HepG2 (cell line): ENCODE measurements around the gene ATXN1L. TPM values are rescaled to one million over a fixed set of nuclear protein-coding genes. Genes with fewer than 3 reads are reported as not detected.

ENCODE experiments used
- ATAC-seq: fragments of 200-7000 bp; cut with Tn5 transposase; 3 replicates; pipeline ENCODE4 v1.9.1; 2020; ENCODE audit warnings: mild to moderate bottlenecking, moderate library complexity
- BruUV-seq: library from RNA; stranded (reverse); fragments of 400-500 nt; replicated peaks from 2 replicates; lab custom pipeline; 2021; lab: Mats Ljungman, UMichigan
- CTCF ChIA-PET: fragments of 300-600 bp; formaldehyde crosslinking; extraction: SDS; loops from one replicate; lab custom pipeline; 2021; ENCODE audit warnings: low total read pairs, inconsistent platforms, low intra/inter-chr PET ratio; lab: Yijun Ruan, JAX
- POLR2A ChIA-PET: fragments of 350-600 bp; sonication (Branson Sonifier 250); formaldehyde crosslinking; loops from one replicate; lab custom pipeline; 2020; ENCODE audit warnings: antibody characterized with exemption, inconsistent platforms; lab: Yijun Ruan, JAX
- DNase-seq: peaks from one replicate; pipeline ENCODE4 v3.0.0-alpha.2; 2015; ENCODE audit warnings: low spot score
- FAIRE-seq: peaks from 3 replicates; lab custom pipeline; 2011; peaks lifted over from hg19 to GRCh38; lab: Jason Lieb, UNC
- H2AFZ ChIP-seq: one replicate; pipeline ENCODE4 v1.6.1; 2011; ENCODE audit warnings: low read length, inconsistent platforms
- H3K27ac ChIP-seq: fragments of 300-600 bp; 3 replicates; pipeline ENCODE4 v1.8.0; 2011; ENCODE audit warnings: mixed run types, mild to moderate bottlenecking, mixed read lengths, low read length, inconsistent platforms; ENCODE audit not compliant: insufficient read depth; ENCODE audit errors: extremely low read length
- H3K27me3 ChIP-seq, 2 experiments: fragments of 200-600 bp in 1 of 2; 2 replicates in 1 of 2; 3 replicates in 1 of 2; pipeline versions ENCODE4 v1.6.0 to v1.8.0; 2011; ENCODE audit warnings: low read length in 2 of 2, mild to moderate bottlenecking in 2 of 2, moderate library complexity in 2 of 2, inconsistent platforms in 1 of 2; ENCODE audit not compliant: insufficient read depth in 2 of 2, control insufficient read depth in 1 of 2
- H3K36me3 ChIP-seq, 2 experiments: fragments of 200-600 bp in 1 of 2; replicated peaks in 1 of 2; 2 replicates in 1 of 2; 3 replicates in 1 of 2; pipeline versions ENCODE4 v1.5.1 to v1.8.0; 2011; ENCODE audit warnings: low read length in 2 of 2, inconsistent platforms in 1 of 2; ENCODE audit not compliant: insufficient read depth in 2 of 2, control insufficient read depth in 1 of 2
- H3K4me1 ChIP-seq: 2 replicates; pipeline ENCODE4 v1.5.1; 2012; ENCODE audit warnings: low read length, inconsistent platforms; ENCODE audit not compliant: insufficient read depth
- H3K4me2 ChIP-seq: 2 replicates; pipeline ENCODE4 v1.6.0; 2011; ENCODE audit warnings: low read depth, low read length, inconsistent platforms
- H3K4me3 ChIP-seq, 3 experiments: fragments of 200-600 bp in 1 of 3; sonication (generic), shearing (Covaris generic) in 1 of 3; replicated peaks in 1 of 3; 2 replicates each; pipeline ENCODE4 v1.5.1; 2011 to 2016; ENCODE audit warnings: low read length in 3 of 3, inconsistent platforms in 2 of 3, low read depth in 2 of 3, mild to moderate bottlenecking in 2 of 3, control low read depth in 1 of 3, mixed read lengths in 1 of 3; ENCODE audit not compliant: insufficient read depth in 1 of 3
- H3K79me2 ChIP-seq: one replicate; pipeline ENCODE4 v1.6.1; 2011; ENCODE audit warnings: low read length, inconsistent platforms; ENCODE audit not compliant: insufficient read depth
- H3K9ac ChIP-seq: 2 replicates; pipeline ENCODE4 v1.6.0; 2011; ENCODE audit warnings: mild to moderate bottlenecking, low read depth, low read length, inconsistent platforms; ENCODE audit not compliant: insufficient read depth
- H3K9me3 ChIP-seq: 2 replicates; pipeline ENCODE4 v1.5.1; 2012; ENCODE audit warnings: mild to moderate bottlenecking, low read length
- H4K20me1 ChIP-seq: 2 replicates; pipeline ENCODE4 v1.6.0; 2011; ENCODE audit warnings: inconsistent platforms, mild to moderate bottlenecking, low read length, moderate library complexity; ENCODE audit not compliant: insufficient read depth
- FOXM1 ChIP-seq: sonication (generic); formaldehyde crosslinking; IDR thresholded peaks from 2 replicates; pipeline ENCODE4 v1.5.0; 2020; ENCODE audit warnings: missing genetic modification reagents
- GATA4 ChIP-seq: sonication (generic); IDR thresholded peaks from 2 replicates; pipeline ENCODE4 v1.6.1; 2016; ENCODE audit warnings: antibody characterized with exemption, low read depth, borderline replicate concordance
- IRX3 ChIP-seq: sonication (generic); formaldehyde crosslinking; IDR thresholded peaks from 2 replicates; pipeline ENCODE4 v1.8.1; 2023; ENCODE audit warnings: mild to moderate bottlenecking, low read depth, missing genetic modification reagents, borderline replicate concordance
- KDM2A ChIP-seq: sonication (generic); formaldehyde crosslinking; IDR thresholded peaks from 2 replicates; pipeline ENCODE4 v1.4.0; 2020; ENCODE audit warnings: low read depth, missing genetic modification reagents, borderline replicate concordance
- MAX ChIP-seq: IDR thresholded peaks from 2 replicates; pipeline ENCODE4 v1.6.1; 2012; ENCODE audit warnings: inconsistent platforms
- PCBP1 ChIP-seq: fragments of 200-400 bp; formaldehyde crosslinking; IDR thresholded peaks from 2 replicates; pipeline ENCODE4 v1.6.1; 2017; ENCODE audit warnings: mild to moderate bottlenecking, low read depth, low read length, borderline replicate concordance
- TFE3 ChIP-seq: IDR thresholded peaks from 2 replicates; pipeline ENCODE4 v1.6.1; 2016
- YY1 ChIP-seq: IDR thresholded peaks from 2 replicates; pipeline ENCODE4 v1.6.1; 2011; ENCODE audit warnings: low read length, low read depth, moderate library complexity, mild to moderate bottlenecking; ENCODE audit not compliant: insufficient read depth, insufficient replicate concordance
- ZNF234 ChIP-seq: sonication (generic); formaldehyde crosslinking; conservative IDR thresholded peaks from 2 replicates; pipeline ENCODE4 v1.5.1; 2020; ENCODE audit warnings: mild to moderate bottlenecking, missing genetic modification reagents
- ZNF326 ChIP-seq: sonication (generic); formaldehyde crosslinking; IDR thresholded peaks from 2 replicates; pipeline ENCODE4 v1.4.0; 2020; ENCODE audit warnings: missing genetic modification reagents, borderline replicate concordance
- ZNF383 ChIP-seq: sonication (generic); formaldehyde crosslinking; IDR thresholded peaks from 2 replicates; pipeline ENCODE4 v1.4.0; 2020; ENCODE audit warnings: missing genetic modification reagents, mild to moderate bottlenecking, borderline replicate concordance
- ZNF44 ChIP-seq: sonication (generic); formaldehyde crosslinking; IDR thresholded peaks from 2 replicates; pipeline ENCODE4 v1.5.1; 2020; ENCODE audit warnings: mild to moderate bottlenecking, missing genetic modification reagents
- ZNF441 ChIP-seq: sonication (generic); formaldehyde crosslinking; IDR thresholded peaks from 2 replicates; pipeline ENCODE4 v1.7.0; 2021; ENCODE audit warnings: missing genetic modification reagents, borderline replicate concordance
- ZNF605 ChIP-seq: sonication (generic); formaldehyde crosslinking; IDR thresholded peaks from 2 replicates; pipeline ENCODE4 v1.8.0; 2022; ENCODE audit warnings: mild to moderate bottlenecking, missing genetic modification reagents
- ZUFSP ChIP-seq: sonication (generic); formaldehyde crosslinking; IDR thresholded peaks from 2 replicates; pipeline ENCODE4 v1.9.0; 2021; ENCODE audit warnings: missing genetic modification reagents, mild to moderate bottlenecking, borderline replicate concordance
- WGBS: methylation state at CpG from one replicate; pipeline ENCODE4 v1.1.6; 2017; ENCODE audit warnings: low lambda C conversion rate; 5-methylcytosine and 5-hydroxymethylcytosine counted together
- in situ Hi-C: cut with HindIII; loops from 2 replicates; pipeline ENCODE4 v1.10.0; 2017; ENCODE audit warnings: low pct_unique_long_range_greater_than_20kb; ENCODE audit not compliant: extremely low pct_ligation_motif_present
- intact Hi-C: fragments of 100-400 bp; cut with micrococcal nuclease; formaldehyde crosslinking; loops from one replicate; pipeline ENCODE4 v1.10.0; 2022; ENCODE audit not compliant: unreplicated experiment
- polyA plus RNA-seq, 8 experiments: library from polyadenylated mRNA; depleted of rRNA in 3 of 8; stranded (reverse) in 7 of 8; unstranded in 1 of 8; fragments of >200 nt; fragmentation: Illumina TruSeq in 4 of 8; extraction: Trizol in 4 of 8; gene quantifications; 2 replicates each; pipeline versions ENCODE4 v1.2.1 to v1.2.3, GENCODE V29; 2011 to 2016; ENCODE audit warnings: low read depth in 4 of 8, missing spikeins in 1 of 8, mixed read lengths in 1 of 8; ENCODE audit not compliant: insufficient read depth in 1 of 8
- total RNA-seq, 5 experiments: library from RNA; depleted of rRNA; stranded (reverse); fragments of >200 nt; fragmentation: Illumina TruSeq; extraction: Trizol; gene quantifications; 2 replicates each; pipeline ENCODE4 v1.2.3, GENCODE V29; 2016; ENCODE audit warnings: low read depth in 1 of 5

The ATXN1L gene
- total and polyA plus RNA-seq, 2 of the 13 experiments (the other 11 are each of a cell fraction or from before 2014, with no cell fraction given): 20.0 to 22.4 TPM

GRCh38 chr16:71894229-71894920 is 48.6 kb downstream of the ATXN1L start (continued):
- TF ChIP-seq TFE3 (CRISPR knock-in tag) (no peak), ZNF326 (no peak)

GRCh38 chr16:71894921-71895678 is 49.3 kb downstream of the ATXN1L start, which contains the start of gene IST1:
Gene IST1, plus strand, starts transcription at chr16:71895531. Its CDS starts 20,110 bp downstream, at chr16:71915641.
- H3K79me2 ChIP-seq: peaks cover 49% of the 10 kb centered on the region
- H3K9me3 ChIP-seq: no peaks in the 10 kb centered on the region
- H4K20me1 ChIP-seq: peaks cover 37% of the 10 kb centered on the region
- H3K4me3 ChIP-seq: peak within 1 kb of the TSS; percentile 85 to 98 (median 95)
- ATAC-seq (peak; percentile 91), DNase-seq (peak; percentile 96), FAIRE-seq (peak; percentile 50)
- in situ Hi-C loops: loop anchor here (5.0 kb wide), 1 partner anchor 88 kb away; the partner anchor contains the start of gene AP1G1
- intact Hi-C loops: loop anchor here (1.0 to 5.0 kb wide), 4 partner anchors 66 to 198 kb away; partner anchors contain the start of genes AP1G1, DHODH, DHX38 and TXNL4B
- peak within 1 kb of the TSS; percentile 95 for H3K27ac ChIP-seq
- peak within 1 kb of the TSS; percentile 98 for H3K9ac ChIP-seq
- CTCF ChIA-PET: no interaction called here
- POLR2A ChIA-PET: interaction anchor here (0.8 to 4.9 kb wide), 10 partner anchors 11 to 198 kb away, joined by 3 to 59 read pairs (median 4); partner anchors contain the start of genes AP1G1, DHX38, HPR and TXNL4B
- no peak within 1 kb of the TSS for H2AFZ ChIP-seq
- BruUV-seq: no TSS peak
- peaks cover 0 to 5% of the 10 kb centered on the region in 2 experiments; a peak in 1 of 5 replicates for H3K36me3 ChIP-seq
- peaks cover 57% of the 10 kb centered on the region for H3K4me1 ChIP-seq
- H3K27me3 ChIP-seq: no peaks in the 10 kb centered on the region; a peak in 1 of 5 replicates
- WGBS: 1% methylated on average over 49 of the region's 67 CpGs
- H3K4me2 ChIP-seq: peak within 1 kb of the TSS; percentile 100
- TF ChIP-seq ZNF441 (CRISPR knock-in tag) (0 out of 2 replicates have a peak, but pooled peaks have one; percentile 9), FOXM1 (peak; percentile 83; the same call in 1 of the 2 replicates), GATA4 (peak; percentile 48; the same call in 1 of the 2 replicates), PCBP1 (peak; percentile 100), IRX3 (no peak; the same call in 1 of the 2 replicates), ZNF234 (CRISPR knock-in tag) (no peak), ZNF44 (CRISPR knock-in tag) (peak; percentile 78), YY1 (peak; percentile 98), ZNF605 (peak; percentile 98), MAX (peak; percentile 96), ZUFSP (CRISPR knock-in tag) (peak; percentile 75; the same call in 1 of the 2 replicates), ZNF383 (CRISPR knock-in tag) (peak; percentile 66), KDM2A (CRISPR knock-in tag) (peak; percentile 99)
